ENCODE measurements around the gene GNAT1. TPM values are rescaled to one million over a fixed set of nuclear protein-coding genes. Genes with fewer than 3 reads are reported as not detected.

Gene GNAT1
- polyA plus RNA-seq, 1 experiment: not detected

GRCh38 chr3:50235716-50236483, 44.5 kb downstream of the GNAT1 start, which contains the start of gene GNAI2:
TSS of gene GNAI2 (plus strand) at chr3:50236204. CDS start at chr3:50236336, 132 bp downstream.
- H3K27me3 ChIP-seq (ENCODE audit: control insufficient read depth, insufficient read depth, low read length): no peaks in the 10 kb centered on the region
- ChIA-PET CTCF (interaction anchor here (0.6 to 3.8 kb wide), 13 partner anchors 9 to 92 kb away, joined by 3 to 41 read pairs (median 4); partner anchors contain the start of gene TUSC2), POLR2A (interaction anchor here (0.5 to 1.0 kb wide), 9 partner anchors 11 to 1479 kb away, joined by 3 to 7 read pairs (median 5); no protein-coding TSS in a partner anchor)
- peak within 1 kb of the TSS; percentile 76 for H3K4me3 ChIP-seq (ENCODE audit: low read depth, low read length)
- peak; percentile 93 for DNase-seq (ENCODE audit: low read depth)
- no peak for TF ChIP-seq CTCF (IDR thresholded peaks at IDR 0.05; ENCODE audit: insufficient read depth, low read depth, low read length)
- H3K36me3 ChIP-seq (ENCODE audit: control insufficient read depth, insufficient read depth, low read length): peaks cover 3% of the 10 kb centered on the region; the same call in 1 of the 2 replicates

- TF ChIP-seq CTCF (IDR thresholded peaks at IDR 0.05; ENCODE audit: insufficient read depth, low read depth, low read length): no peak
- H3K27me3 ChIP-seq (ENCODE audit: control insufficient read depth, insufficient read depth, low read length): no peaks in the 10 kb centered on the region
- POLR2A ChIA-PET: no interaction called here
- peaks cover 8% of the 10 kb centered on the region for H3K36me3 ChIP-seq (ENCODE audit: control insufficient read depth, insufficient read depth, low read length)
- no peak for DNase-seq (ENCODE audit: low read depth)
- CTCF ChIA-PET: interaction anchor here (1.2 to 3.8 kb wide), 6 partner anchors 10 to 111 kb away, joined by 3 to 41 read pairs (median 5); no protein-coding TSS in a partner anchor
- peak overlapping the region; percentile 76 for H3K4me3 ChIP-seq (ENCODE audit: low read depth, low read length)
Measured at GRCh38 chr3:50236484-50237132, 45.2 kb downstream of the GNAT1 start.

- H3K4me3 ChIP-seq (ENCODE audit: low read depth, low read length): peak overlapping the region; percentile 76
- peaks cover 8% of the 10 kb centered on the region for H3K36me3 ChIP-seq (ENCODE audit: control insufficient read depth, insufficient read depth, low read length)
- TF ChIP-seq CTCF (IDR thresholded peaks at IDR 0.05; ENCODE audit: insufficient read depth, low read depth, low read length): no peak
- ChIA-PET POLR2A (no interaction called here), CTCF (interaction anchor here (1.0 to 3.8 kb wide), 5 partner anchors 10 to 110 kb away, joined by 3 to 41 read pairs (median 8); no protein-coding TSS in a partner anchor)
- H3K27me3 ChIP-seq (ENCODE audit: control insufficient read depth, insufficient read depth, low read length): no peaks in the 10 kb centered on the region
- DNase-seq (ENCODE audit: low read depth): no peak
Measured at GRCh38 chr3:50237133-50237651, 45.8 kb downstream of the GNAT1 start.

GRCh38 chr3:50237754-50238548, 46.5 kb downstream of the GNAT1 start:
- TF ChIP-seq CTCF (IDR thresholded peaks at IDR 0.05; ENCODE audit: insufficient read depth, low read depth, low read length): no peak
- Histone ChIP-seq H3K36me3 (ENCODE audit: control insufficient read depth, insufficient read depth, low read length) (peaks cover 10% of the 10 kb centered on the region), H3K4me3 (ENCODE audit: low read depth, low read length) (peak overlapping the region; percentile 76), H3K27me3 (ENCODE audit: control insufficient read depth, insufficient read depth, low read length) (no peaks in the 10 kb centered on the region)
- CTCF ChIA-PET: interaction anchor here (0.6 to 3.8 kb wide), 8 partner anchors 9 to 110 kb away, joined by 3 to 41 read pairs (median 4); no protein-coding TSS in a partner anchor
- DNase-seq (ENCODE audit: low read depth): peak; percentile 35
- POLR2A ChIA-PET: interaction anchor here (1.0 kb wide), 1 partner anchor 9 kb away, joined by 4 read pairs; no protein-coding TSS in a partner anchor

Measured in BJ (cell line).